Pericardium fibroblast (primary cell): ENCODE results near the gene FOXD3. TPM values are rescaled to one million over a fixed set of nuclear protein-coding genes. Genes with fewer than 3 reads are reported as not detected.

ENCODE experiments used
- total RNA-seq: library from RNA; depleted of rRNA; stranded (reverse); fragments of >200 nt; gene quantifications from 2 replicates; pipeline ENCODE4 v1.2.3, GENCODE V29; 2015

FOXD3 gene
- total RNA-seq, result not detected in 2 replicates

GRCh38 chr1:63322114-63322943, at the start of gene FOXD3:
Gene FOXD3, plus strand, starts transcription at chr1:63322567. Its CDS starts 492 bp downstream, at chr1:63323059.

GRCh38 chr1:63367215-63368103, 45.1 kb downstream of the FOXD3 start, which contains the start of gene ALG6:
Gene ALG6, plus strand, starts transcription at chr1:63367627. Its CDS starts 3,351 bp downstream, at chr1:63370978.

Other genes with a start within 250 kb of the FOXD3 start
- 7.0 and 13.1 TPM in 2 replicates for gene ALG6, start 45.1 kb downstream of the FOXD3 start, total RNA-seq
- gene ITGB3BP, start 200.7 kb downstream of the FOXD3 start, total RNA-seq, result 19.8 and 20.1 TPM in 2 replicates
- 1.8 and 4.5 TPM in 2 replicates for gene EFCAB7, start 201.0 kb downstream of the FOXD3 start, total RNA-seq